ENCODE results near the gene OR1L8. TPM values are rescaled to one million over a fixed set of nuclear protein-coding genes. Genes with fewer than 3 reads are reported as not detected.

OR1L8 gene
- total and polyA plus RNA-seq, 9 of the 15 experiments (the other 6 are each of a cell fraction or from before 2014, with no cell fraction given): 0.03 to 0.06 (median 0.06) TPM; not detected in 6

- no peaks in the 10 kb centered on the region for H3K36me3 ChIP-seq (ENCODE audit: control insufficient read depth, insufficient read depth, low read length)
- H4K20me1 ChIP-seq (replicated peaks; ENCODE audit: control insufficient read depth, insufficient read depth, low read length): no peaks in the 10 kb centered on the region
- POLR2A ChIA-PET: interaction anchor here (0.6 kb wide), 1 partner anchor 190 kb away, joined by 3 read pairs; no protein-coding TSS in a partner anchor
- intact Hi-C loops (cut with micrococcal nuclease): no loop called here
- no peak overlapping the region for H3K4me2 ChIP-seq (ENCODE audit: insufficient read depth, low read length)
- peak overlapping the region in 1 of 2 experiments; percentile 47; a peak in 1 of 4 replicates for H3K9ac ChIP-seq (ENCODE audit: insufficient read depth in 1 of 2, low read depth in 2 of 2, low read length in 2 of 2)
- FAIRE-seq (no peak), DNase-seq (ENCODE audit: extremely low read depth in 1 of 4, low spot score in 3 of 4) (peak in 1 of 4 experiments; percentile 5), ATAC-seq (peak; percentile 35; the same call in 1 of the 3 replicates)
- CTCF ChIA-PET (ENCODE audit: low intra/inter-chr PET ratio): no interaction called here
- no TSS peak for BruUV-seq (replicated peaks)
- H3K4me3 ChIP-seq: no peak overlapping the region
- H3K27ac ChIP-seq (ENCODE audit: extremely low read depth, low read depth, low read length): no peak overlapping the region
- no peak for TF ChIP-seq MIER1 (IDR thresholded peaks at IDR 0.05; ENCODE audit: low read depth)
- no peak for TF ChIP-seq ZNF586 (CRISPR knock-in tag; conservative IDR thresholded peaks at IDR 0.05)
- no peak for TF ChIP-seq TAF9B (IDR thresholded peaks at IDR 0.05; ENCODE audit: partially characterized antibody)
- no peak for TF ChIP-seq DLX4 (CRISPR knock-in tag; IDR thresholded peaks at IDR 0.05)
- WGBS (ENCODE audit: insufficient coverage, low coverage, missing lambda C conversion rate): 11% methylated on average over 9 of the region's 9 CpGs
- no peaks in the 10 kb centered on the region for H3K79me2 ChIP-seq (ENCODE audit: control insufficient read depth, insufficient read depth, low read length)
- H3K27me3 ChIP-seq (ENCODE audit: control insufficient read depth in 2 of 2, insufficient read depth in 2 of 2, low read length in 2 of 2): no peaks in the 10 kb centered on the region
- H3K9me1 ChIP-seq (ENCODE audit: control insufficient read depth, insufficient read depth, low read length): no peaks in the 10 kb centered on the region
- no peak overlapping the region; the same call in 1 of the 2 replicates for H2AFZ ChIP-seq (ENCODE audit: low read depth, low read length)
- H3K9me3 ChIP-seq (replicated peaks; ENCODE audit: control insufficient read depth, insufficient read depth, low read depth, low read length): no peaks in the 10 kb centered on the region
- H3K4me1 ChIP-seq (replicated peaks in 1 of 2; ENCODE audit: control insufficient read depth in 2 of 2, insufficient read depth in 2 of 2, low read length in 2 of 2): no peaks in the 10 kb centered on the region; a peak in 2 of 5 replicates
- in situ Hi-C loops (cut with MboI): no loop called here
Observed at GRCh38 chr9:122562134-122562760, 20.9 kb downstream of the OR1L8 start.

- 0% methylated on average over 4 of the region's 4 CpGs for WGBS (ENCODE audit: insufficient coverage, low coverage, missing lambda C conversion rate)
- no peaks in the 10 kb centered on the region for H3K79me2 ChIP-seq (ENCODE audit: control insufficient read depth, insufficient read depth, low read length)
- intact Hi-C loops (cut with micrococcal nuclease): no loop called here
- FAIRE-seq: no peak
- H2AFZ ChIP-seq (ENCODE audit: low read depth, low read length): no peak overlapping the region
- H4K20me1 ChIP-seq (replicated peaks; ENCODE audit: control insufficient read depth, insufficient read depth, low read length): no peaks in the 10 kb centered on the region
- POLR2A ChIA-PET: no interaction called here
- ATAC-seq: no peak
- in situ Hi-C loops (cut with MboI): no loop called here
- H3K27me3 ChIP-seq (ENCODE audit: control insufficient read depth in 2 of 2, insufficient read depth in 2 of 2, low read length in 2 of 2): no peaks in the 10 kb centered on the region
- CTCF ChIA-PET (ENCODE audit: low intra/inter-chr PET ratio): no interaction called here
- H3K36me3 ChIP-seq (ENCODE audit: control insufficient read depth, insufficient read depth, low read length): no peaks in the 10 kb centered on the region
- no TSS peak for BruUV-seq (replicated peaks)
- H3K4me3 ChIP-seq: no peak overlapping the region
- no peaks in the 10 kb centered on the region for H3K4me1 ChIP-seq (replicated peaks in 1 of 2; ENCODE audit: control insufficient read depth in 2 of 2, insufficient read depth in 2 of 2, low read length in 2 of 2)
- H3K9me3 ChIP-seq (replicated peaks; ENCODE audit: control insufficient read depth, insufficient read depth, low read depth, low read length): no peaks in the 10 kb centered on the region
- DNase-seq (ENCODE audit: extremely low read depth in 1 of 4, low spot score in 3 of 4): no peak
- no peak overlapping the region for H3K9ac ChIP-seq (ENCODE audit: insufficient read depth in 1 of 2, low read depth in 2 of 2, low read length in 2 of 2)
- no peak overlapping the region for H3K4me2 ChIP-seq (ENCODE audit: insufficient read depth, low read length)
- H3K27ac ChIP-seq (ENCODE audit: extremely low read depth, low read depth, low read length): no peak overlapping the region
- no peaks in the 10 kb centered on the region for H3K9me1 ChIP-seq (ENCODE audit: control insufficient read depth, insufficient read depth, low read length)
- no peak for TF ChIP-seq ZNF57 (CRISPR knock-in tag; IDR thresholded peaks at IDR 0.05)
- no peak for TF ChIP-seq ATF1 (CRISPR knock-in tag; IDR thresholded peaks at IDR 0.05)
- TF ChIP-seq ATF1 (tag; IDR thresholded peaks at IDR 0.05): no peak
- TF ChIP-seq NFXL1 (CRISPR knock-in tag; IDR thresholded peaks at IDR 0.05): no peak
- TF ChIP-seq PTBP1 (IDR thresholded peaks at IDR 0.05; ENCODE audit: low read depth, low read length): no peak
- TF ChIP-seq ZHX1 (conservative IDR thresholded peaks at IDR 0.05; ENCODE audit: low read length): no peak
- TF ChIP-seq RFX5 (IDR thresholded peaks at IDR 0.05; ENCODE audit: low read depth, low read length): no peak
Observed at GRCh38 chr9:122561446-122561845, 21.7 kb downstream of the OR1L8 start.

Measured in K562 (cell line).